Spleen (tissue), 11 donors: Measurements from ENCODE around the gene COL4A3. TPM values are rescaled to one million over a fixed set of nuclear protein-coding genes. Genes with fewer than 3 reads are reported as not detected.

Experiments
- DNase-seq: peaks from one replicate; pipeline ENCODE4 v3.0.0-alpha.2; 2020
- H3K27ac ChIP-seq, 8 donors: fragments of 200-600 bp; sonication (generic) in 7 of 8; 1 replicate in 4 of 8; 2 replicates in 4 of 8; pipeline versions ENCODE4 v1.5.0 to v1.8.0; 2016 to 2021; ENCODE audit warnings: inconsistent platforms in 4 of 8, mild to moderate bottlenecking in 4 of 8, moderate library complexity in 1 of 8
- H3K27me3 ChIP-seq, 7 donors: fragments of 200-600 bp; sonication (generic) in 6 of 7; replicated peaks in 1 of 7; 1 replicate in 4 of 7; 2 replicates in 3 of 7; pipeline versions ENCODE4 v1.5.0 to v1.8.0; 2016 to 2021; ENCODE audit warnings: inconsistent platforms in 3 of 7, mild to moderate bottlenecking in 1 of 7
- H3K36me3 ChIP-seq, 6 donors: fragments of 200-600 bp; sonication (generic) in 5 of 6; 1 replicate in 4 of 6; 2 replicates in 2 of 6; pipeline versions ENCODE4 v1.5.0 to v1.8.0; 2016 to 2021; ENCODE audit warnings: inconsistent platforms in 2 of 6
- H3K4me1 ChIP-seq, 6 donors: fragments of 200-600 bp; sonication (generic) in 5 of 6; 1 replicate in 3 of 6; 2 replicates in 3 of 6; pipeline versions ENCODE4 v1.5.0 to v1.8.0; 2016 to 2021; ENCODE audit warnings: inconsistent platforms in 3 of 6
- H3K4me3 ChIP-seq, 8 donors: fragments of 200-600 bp; sonication (generic) in 7 of 8; 1 replicate in 4 of 8; 2 replicates in 4 of 8; pipeline versions ENCODE4 v1.5.0 to v1.8.0; 2016 to 2021; ENCODE audit warnings: inconsistent platforms in 4 of 8, mild to moderate bottlenecking in 4 of 8, moderate library complexity in 2 of 8
- H3K9me3 ChIP-seq, 8 donors: fragments of 200-600 bp; sonication (generic) in 7 of 8; 1 replicate in 4 of 8; 2 replicates in 4 of 8; pipeline versions ENCODE4 v1.5.0 to v1.8.0; 2016 to 2021; ENCODE audit warnings: inconsistent platforms in 4 of 8
- POLR2A ChIP-seq, 3 donors: fragments of 450-650 bp; IDR thresholded peaks; one replicate each; pipeline ENCODE4 v1.5.1; 2017; ENCODE audit warnings: antibody characterized with exemption in 3 of 3, mild to moderate bottlenecking in 1 of 3
- POLR2AphosphoS5 ChIP-seq, 3 donors: sonication (generic); formaldehyde crosslinking; IDR thresholded peaks; one replicate each; pipeline ENCODE4 v1.5.1; 2017; ENCODE audit warnings: antibody characterized with exemption in 3 of 3
- WGBS, 5 donors: extraction: QIAGEN DNeasy Blood & Tissue Kit in 3 of 5; methylation state at CpG; one replicate each; pipeline versions ENCODE4 v1.1.5 to v1.1.7; 2013 to 2018; 5-methylcytosine and 5-hydroxymethylcytosine counted together
- intact Hi-C: fragments of 100-400 bp; cut with DNase I; formaldehyde crosslinking; loops from one replicate; pipeline ENCODE4 v1.15.0; 2023; ENCODE audit warnings: low total_unique reads
- polyA plus RNA-seq, 3 donors: library from polyadenylated mRNA; stranded (reverse); fragments of 200-250 nt; gene quantifications; one replicate each; pipeline ENCODE4 v1.2.1, GENCODE V29; 2013
- total RNA-seq, 7 donors: library from RNA; depleted of rRNA in 3 of 7; stranded (reverse); fragments of >200 nt in 3 of 7; fragmentation: NEBNext Ultra II Directional in 4 of 7; extraction: Animal tissue kit (Norgen Biotek cat#: 25700) in 4 of 7; gene quantifications; one replicate each; pipeline versions ENCODE4 v1.1.0 to v1.2.1, GENCODE V29; 2016 to 2021
- TF ChIP-seq, protein P1 (sequence below), 11 experiments: fragments of 200-600 bp in 7 of 11; fragments of 450-650 bp in 4 of 11; sonication (generic) in 4 of 11; IDR thresholded peaks in 8 of 11; conservative IDR thresholded peaks in 3 of 11; 1 replicate in 7 of 11; 2 replicates in 4 of 11; pipeline versions ENCODE4 v1.4.0 to v1.8.0; 2016 to 2021; ENCODE audit warnings: antibody characterized with exemption in 11 of 11, inconsistent platforms in 4 of 11, mild to moderate bottlenecking in 1 of 11
- donor health status: healthy with polysubstance abuse.
- donor health status: DM: no; HTN: no; CAD: no; lungs with moderate emphysema.
- donor health status: DM: no; HTN: no; CAD: no.
- donor health status: Bipolar disorder and iron deficiency.
- donor health status: healthy.
- donor health status: DM: no; HTN: no; CAD: no.
- donor health status: DM: yes; HTN: yes; CAD: no.

The COL4A3 gene
- total and polyA plus RNA-seq, 10 donors = 6.1 to 38.5 (median 23.2) TPM

DNA sequence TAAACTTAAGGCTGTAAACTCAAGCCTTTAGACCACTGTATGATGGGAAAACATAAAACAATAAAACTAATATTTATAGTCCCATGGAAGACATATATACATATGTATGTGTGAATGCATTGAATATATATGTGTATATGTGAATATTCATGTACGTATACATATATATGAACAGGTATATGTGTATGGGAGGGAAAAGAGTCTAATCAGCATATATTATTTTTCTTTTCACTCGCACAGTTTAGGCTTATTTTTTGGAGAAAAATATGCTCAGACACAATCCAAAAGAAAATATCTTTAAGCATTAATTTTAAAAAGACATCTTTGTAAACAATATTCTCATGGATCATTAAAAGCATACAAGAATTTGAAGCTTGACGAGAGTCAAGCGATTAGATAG lies 23.1 kb upstream of the COL4A3 start:
- no peaks in the 10 kb centered on the region for H3K36me3 ChIP-seq
- intact Hi-C loops = no loop called here
- TF ChIP-seq POLR2A (IDR thresholded peaks at IDR 0.05) (no peak), POLR2AphosphoS5 (IDR thresholded peaks at IDR 0.05) (no peak)
- TF ChIP-seq, protein P1, sequence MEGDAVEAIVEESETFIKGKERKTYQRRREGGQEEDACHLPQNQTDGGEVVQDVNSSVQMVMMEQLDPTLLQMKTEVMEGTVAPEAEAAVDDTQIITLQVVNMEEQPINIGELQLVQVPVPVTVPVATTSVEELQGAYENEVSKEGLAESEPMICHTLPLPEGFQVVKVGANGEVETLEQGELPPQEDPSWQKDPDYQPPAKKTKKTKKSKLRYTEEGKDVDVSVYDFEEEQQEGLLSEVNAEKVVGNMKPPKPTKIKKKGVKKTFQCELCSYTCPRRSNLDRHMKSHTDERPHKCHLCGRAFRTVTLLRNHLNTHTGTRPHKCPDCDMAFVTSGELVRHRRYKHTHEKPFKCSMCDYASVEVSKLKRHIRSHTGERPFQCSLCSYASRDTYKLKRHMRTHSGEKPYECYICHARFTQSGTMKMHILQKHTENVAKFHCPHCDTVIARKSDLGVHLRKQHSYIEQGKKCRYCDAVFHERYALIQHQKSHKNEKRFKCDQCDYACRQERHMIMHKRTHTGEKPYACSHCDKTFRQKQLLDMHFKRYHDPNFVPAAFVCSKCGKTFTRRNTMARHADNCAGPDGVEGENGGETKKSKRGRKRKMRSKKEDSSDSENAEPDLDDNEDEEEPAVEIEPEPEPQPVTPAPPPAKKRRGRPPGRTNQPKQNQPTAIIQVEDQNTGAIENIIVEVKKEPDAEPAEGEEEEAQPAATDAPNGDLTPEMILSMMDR (IDR thresholded peaks at IDR 0.05 in 8 of 11, conservative IDR thresholded peaks at IDR 0.05 in 3 of 11) = no peak
- H3K4me3 ChIP-seq = no peak overlapping the region
- DNase-seq = no peak
- H3K27me3 ChIP-seq = no peaks in the 10 kb centered on the region
- no peak overlapping the region for H3K27ac ChIP-seq
- no peaks in the 10 kb centered on the region for H3K9me3 ChIP-seq
- WGBS, 5 donors = 91 to 95% (median 93%) methylated on average over 4 of the region's 4 CpGs
- H3K4me1 ChIP-seq = no peaks in the 10 kb centered on the region

DNA sequence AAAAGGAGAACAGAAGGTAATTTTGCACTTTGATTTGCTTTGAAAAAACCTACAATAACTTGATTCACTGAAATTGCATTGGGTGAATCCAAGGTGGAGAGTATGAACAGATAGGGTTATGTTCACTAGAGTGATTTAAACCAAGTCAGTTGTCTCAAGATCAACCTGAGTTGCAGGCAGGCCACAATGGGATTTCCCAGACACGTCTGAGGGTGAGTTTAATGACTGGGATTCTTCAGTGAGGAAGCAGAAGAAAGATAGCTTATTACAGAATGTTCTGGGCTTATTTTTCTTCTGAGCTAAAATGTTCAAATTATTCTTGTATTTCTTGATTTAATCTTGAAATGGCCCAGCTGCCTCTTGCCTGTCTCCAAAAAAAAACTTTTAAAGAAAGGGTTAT lies 20.5 kb upstream of the COL4A3 start:
- no peak for DNase-seq
- Histone ChIP-seq H3K4me1 (no peaks in the 10 kb centered on the region), H3K9me3 (peaks cover 0 to 10% (median 6%) of the 10 kb centered on the region in 8 donors), H3K4me3 (no peak overlapping the region), H3K27ac (no peak overlapping the region), H3K27me3 (no peaks in the 10 kb centered on the region), H3K36me3 (no peaks in the 10 kb centered on the region)
- no peak for TF ChIP-seq POLR2A (IDR thresholded peaks at IDR 0.05)
- no peak for TF ChIP-seq POLR2AphosphoS5 (IDR thresholded peaks at IDR 0.05)
- TF ChIP-seq, protein P1 (IDR thresholded peaks at IDR 0.05 in 8 of 11, conservative IDR thresholded peaks at IDR 0.05 in 3 of 11) = no peak
- intact Hi-C loops = no loop called here
- 30 to 59% (median 49%) methylated on average over 1 of the region's 1 CpG for WGBS, 5 donors

DNA sequence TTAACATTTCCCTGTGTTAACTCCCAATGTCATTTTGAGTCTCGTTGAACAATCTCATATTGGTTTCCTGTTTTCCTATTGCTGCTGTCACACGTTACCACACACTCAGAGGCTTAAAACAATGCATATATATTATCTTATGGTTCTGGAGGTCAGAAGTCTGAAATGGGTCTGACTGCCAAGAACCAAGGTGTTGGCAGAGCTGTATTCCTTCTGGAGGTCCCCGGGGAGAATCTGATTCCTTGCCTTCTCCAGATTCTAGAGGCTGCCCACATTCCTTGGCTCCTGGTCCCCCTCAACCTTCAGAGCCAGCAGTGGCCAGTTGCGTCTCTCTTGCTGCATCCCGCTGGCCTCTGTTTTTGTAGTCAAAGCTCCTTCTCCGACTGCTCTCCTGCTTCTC lies 18.0 kb upstream of the COL4A3 start:
- Histone ChIP-seq H3K36me3 (no peaks in the 10 kb centered on the region), H3K4me3 (no peak overlapping the region), H3K27me3 (no peaks in the 10 kb centered on the region), H3K9me3 (peaks cover 0 to 15% (median 6%) of the 10 kb centered on the region in 8 donors), H3K4me1 (no peaks in the 10 kb centered on the region), H3K27ac (no peak overlapping the region)
- intact Hi-C loops = no loop called here
- WGBS, 5 donors = 67 to 76% (median 72%) methylated on average over 6 of the region's 6 CpGs
- no peak for TF ChIP-seq POLR2A (IDR thresholded peaks at IDR 0.05)
- TF ChIP-seq POLR2AphosphoS5 (IDR thresholded peaks at IDR 0.05) = no peak
- TF ChIP-seq, protein P1 (IDR thresholded peaks at IDR 0.05 in 8 of 11, conservative IDR thresholded peaks at IDR 0.05 in 3 of 11) = no peak
- no peak for DNase-seq

DNA sequence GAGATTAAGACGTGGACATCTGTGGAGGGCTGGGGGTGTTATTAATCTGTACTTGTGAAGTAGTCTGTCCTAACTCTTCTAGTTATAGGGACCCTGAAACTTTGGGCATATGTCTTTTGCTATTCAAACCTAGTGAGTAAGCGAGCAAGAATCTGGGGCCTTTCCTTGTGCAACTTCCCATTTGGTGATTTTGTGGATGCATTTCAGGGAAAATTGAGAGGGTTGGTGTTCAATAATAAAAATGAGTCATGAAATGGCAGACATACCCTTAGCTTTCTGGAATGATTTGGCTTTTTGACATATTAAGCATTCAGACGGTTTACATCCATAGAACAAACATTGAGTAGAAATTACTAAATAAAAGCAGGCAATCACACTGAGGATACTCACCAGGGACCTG lies 17.4 kb upstream of the COL4A3 start:
- no peak for DNase-seq
- intact Hi-C loops = no loop called here
- no peak for TF ChIP-seq POLR2AphosphoS5 (IDR thresholded peaks at IDR 0.05)
- TF ChIP-seq POLR2A (IDR thresholded peaks at IDR 0.05) = no peak
- TF ChIP-seq, protein P1 (IDR thresholded peaks at IDR 0.05 in 8 of 11, conservative IDR thresholded peaks at IDR 0.05 in 3 of 11) = no peak
- H3K4me3 ChIP-seq = no peak overlapping the region
- H3K27me3 ChIP-seq = no peaks in the 10 kb centered on the region
- H3K27ac ChIP-seq = no peak overlapping the region
- WGBS, 5 donors = 86 to 90% (median 88%) methylated on average over 3 of the region's 3 CpGs
- H3K4me1 ChIP-seq = no peaks in the 10 kb centered on the region
- no peaks in the 10 kb centered on the region for H3K36me3 ChIP-seq
- peaks cover 0 to 15% (median 6%) of the 10 kb centered on the region in 8 donors for H3K9me3 ChIP-seq
